Liver (tissue), 9 donors: ENCODE data around the gene GRK5. TPM values are rescaled to one million over a fixed set of nuclear protein-coding genes. Genes with fewer than 3 reads are reported as not detected.

ENCODE experiments used
- DNase-seq: peaks from one replicate; pipeline ENCODE4 v3.0.0-alpha.2; 2017; ENCODE audit warnings: low spot score
- H3K27ac ChIP-seq, 2 donors: one replicate each; pipeline ENCODE4 v1.7.0; 2013; ENCODE audit warnings: inconsistent platforms in 2 of 2, low read length in 2 of 2, control low read depth in 1 of 2, low read depth in 1 of 2, mild to moderate bottlenecking in 1 of 2
- H3K27me3 ChIP-seq, 4 donors: one replicate each; pipeline versions ENCODE4 v1.6.1 to v1.7.0; 2013; ENCODE audit warnings: low read length in 3 of 4, inconsistent platforms in 1 of 4, mild to moderate bottlenecking in 1 of 4, moderate library complexity in 1 of 4; ENCODE audit not compliant: control insufficient read depth in 4 of 4, insufficient read depth in 4 of 4
- H3K36me3 ChIP-seq, 4 donors: one replicate each; pipeline versions ENCODE4 v1.6.1 to v1.7.0; 2013; ENCODE audit warnings: low read length in 3 of 4, mild to moderate bottlenecking in 3 of 4, low read depth in 1 of 4, moderate library complexity in 1 of 4; ENCODE audit not compliant: control insufficient read depth in 4 of 4, insufficient read depth in 3 of 4
- H3K4me1 ChIP-seq, 4 donors: one replicate each; pipeline versions ENCODE4 v1.6.1 to v1.7.0; 2013; ENCODE audit warnings: low read length in 3 of 4, mild to moderate bottlenecking in 3 of 4, moderate library complexity in 1 of 4; ENCODE audit not compliant: control insufficient read depth in 4 of 4, insufficient read depth in 4 of 4
- H3K4me3 ChIP-seq, 3 donors: one replicate each; pipeline versions ENCODE4 v1.6.1 to v1.7.0; 2013; ENCODE audit warnings: low read length in 3 of 3, control low read depth in 1 of 3, low read depth in 1 of 3, mild to moderate bottlenecking in 1 of 3
- H3K9ac ChIP-seq, 2 donors: one replicate each; pipeline ENCODE4 v1.7.0; 2013; ENCODE audit warnings: low read length in 2 of 2, mild to moderate bottlenecking in 2 of 2, moderate library complexity in 2 of 2, control low read depth in 1 of 2, low read depth in 1 of 2
- H3K9me3 ChIP-seq, 4 donors: one replicate each; pipeline versions ENCODE4 v1.6.1 to v1.7.0; 2013; ENCODE audit warnings: low read length in 3 of 4; ENCODE audit not compliant: control insufficient read depth in 4 of 4
- EGR1 ChIP-seq, 2 donors: IDR thresholded peaks; 2 replicates each; pipeline ENCODE4 v1.6.1; 2016 to 2018; ENCODE audit warnings: antibody characterized with exemption in 2 of 2, low read depth in 2 of 2
- FOXA1 ChIP-seq: IDR thresholded peaks from 2 replicates; pipeline ENCODE4 v1.6.1; 2016; ENCODE audit warnings: antibody characterized with exemption
- FOXA2 ChIP-seq: IDR thresholded peaks from 2 replicates; pipeline ENCODE4 v1.6.1; 2016; ENCODE audit warnings: antibody characterized with exemption
- GABPA ChIP-seq, 2 donors: IDR thresholded peaks in 1 of 2; conservative IDR thresholded peaks in 1 of 2; 2 replicates each; pipeline ENCODE4 v1.6.1; 2016; ENCODE audit warnings: antibody characterized with exemption in 2 of 2, mild to moderate bottlenecking in 1 of 2, moderate library complexity in 1 of 2
- HNF4A ChIP-seq, 2 donors: conservative IDR thresholded peaks; 2 replicates each; pipeline ENCODE4 v1.6.1; 2016; ENCODE audit warnings: antibody characterized with exemption in 2 of 2, mild to moderate bottlenecking in 2 of 2
- HNF4G ChIP-seq: IDR thresholded peaks from 2 replicates; pipeline ENCODE4 v1.6.1; 2016; ENCODE audit warnings: antibody characterized with exemption
- RAD21 ChIP-seq, 2 donors: IDR thresholded peaks; 2 replicates each; pipeline ENCODE4 v1.6.1; 2016; ENCODE audit warnings: antibody characterized with exemption in 2 of 2, mild to moderate bottlenecking in 2 of 2
- RXRA ChIP-seq, 2 donors: IDR thresholded peaks; 2 replicates each; pipeline ENCODE4 v1.6.1; 2017 to 2018; ENCODE audit warnings: antibody characterized with exemption in 2 of 2, mild to moderate bottlenecking in 1 of 2
- SP1 ChIP-seq: IDR thresholded peaks from 2 replicates; pipeline ENCODE4 v1.6.1; 2018; ENCODE audit warnings: antibody characterized with exemption, mild to moderate bottlenecking
- TAF1 ChIP-seq: conservative IDR thresholded peaks from 2 replicates; pipeline ENCODE4 v1.6.1; 2016; ENCODE audit warnings: antibody characterized with exemption, mild to moderate bottlenecking
- YY1 ChIP-seq: IDR thresholded peaks from 2 replicates; pipeline ENCODE4 v1.6.1; 2016; ENCODE audit warnings: antibody characterized with exemption, mild to moderate bottlenecking
- WGBS: extraction: QIAGEN DNeasy Blood & Tissue Kit; methylation state at CpG from one replicate; pipeline ENCODE4 v1.1.7; 2013; 5-methylcytosine and 5-hydroxymethylcytosine counted together
- polyA plus RNA-seq, 2 donors: library from polyadenylated mRNA; stranded (reverse) in 1 of 2; unstranded in 1 of 2; fragments of 200-250 nt in 1 of 2; fragments of >200 nt in 1 of 2; fragmentation: Nextera tagmentation in 1 of 2; extraction: Ambion mirVana in 1 of 2; gene quantifications; one replicate each; pipeline versions ENCODE4 v1.2.1 to v1.2.3, GENCODE V29; 2013 to 2015
- total RNA-seq, 2 donors: library from RNA; depleted of rRNA; stranded (reverse); fragments of >200 nt; gene quantifications; one replicate each; pipeline ENCODE4 v1.2.3, GENCODE V29; 2014
- TF ChIP-seq, protein P1 (sequence below): IDR thresholded peaks from 2 replicates; pipeline ENCODE4 v1.6.1; 2016; ENCODE audit warnings: antibody characterized with exemption, mild to moderate bottlenecking
- TF ChIP-seq, protein P2 (sequence below): IDR thresholded peaks from 2 replicates; pipeline ENCODE4 v1.6.1; 2016; ENCODE audit warnings: antibody characterized with exemption
- TF ChIP-seq, protein P3 (sequence below): fragments of 150-350 bp; IDR thresholded peaks from 2 replicates; pipeline ENCODE4 v1.5.1; 2017; ENCODE audit warnings: improper control_type of control experiment, low read depth, low read length; ENCODE audit not compliant: missing input control
- donor health status: healthy.
- donor health status: healthy.
- donor health status: healthy.
- donor health status: healthy.
- donor health status: healthy.

GRK5 gene
- total and polyA plus RNA-seq, 4 donors = 2.1 to 6.6 (median 5.1) TPM

DNA sequence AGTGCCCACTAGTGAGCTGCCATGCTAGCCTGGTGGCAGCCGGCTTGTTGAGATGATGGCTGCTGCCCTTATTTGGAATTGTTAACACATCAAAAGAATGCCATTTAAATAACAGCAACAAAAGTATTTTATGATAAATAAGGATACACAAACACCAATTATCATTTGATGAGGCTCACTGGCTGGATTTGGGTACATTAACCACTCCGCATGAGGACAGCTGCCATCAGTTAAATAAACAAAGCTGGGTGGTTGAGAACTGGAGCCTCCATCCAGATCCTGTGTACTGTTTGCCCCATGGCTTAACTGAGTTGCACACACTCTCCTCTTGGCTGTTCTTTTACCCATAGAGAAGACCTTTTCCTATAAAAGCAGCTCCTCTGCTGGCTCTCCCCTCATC is 231.3 kb downstream of the GRK5 start:
- H3K4me3 ChIP-seq = no peak overlapping the region
- H3K9me3 ChIP-seq = no peaks in the 10 kb centered on the region
- WGBS = 97% methylated on average over 2 of the region's 2 CpGs
- no peak overlapping the region for H3K9ac ChIP-seq
- no peak overlapping the region for H3K27ac ChIP-seq
- no peak for TF ChIP-seq SP1
- no peak for TF ChIP-seq TAF1
- no peak for TF ChIP-seq FOXA2
- no peak for TF ChIP-seq GABPA (IDR thresholded peaks at IDR 0.05 in 1 of 2, conservative IDR thresholded peaks at IDR 0.05 in 1 of 2)
- TF ChIP-seq, protein P1, sequence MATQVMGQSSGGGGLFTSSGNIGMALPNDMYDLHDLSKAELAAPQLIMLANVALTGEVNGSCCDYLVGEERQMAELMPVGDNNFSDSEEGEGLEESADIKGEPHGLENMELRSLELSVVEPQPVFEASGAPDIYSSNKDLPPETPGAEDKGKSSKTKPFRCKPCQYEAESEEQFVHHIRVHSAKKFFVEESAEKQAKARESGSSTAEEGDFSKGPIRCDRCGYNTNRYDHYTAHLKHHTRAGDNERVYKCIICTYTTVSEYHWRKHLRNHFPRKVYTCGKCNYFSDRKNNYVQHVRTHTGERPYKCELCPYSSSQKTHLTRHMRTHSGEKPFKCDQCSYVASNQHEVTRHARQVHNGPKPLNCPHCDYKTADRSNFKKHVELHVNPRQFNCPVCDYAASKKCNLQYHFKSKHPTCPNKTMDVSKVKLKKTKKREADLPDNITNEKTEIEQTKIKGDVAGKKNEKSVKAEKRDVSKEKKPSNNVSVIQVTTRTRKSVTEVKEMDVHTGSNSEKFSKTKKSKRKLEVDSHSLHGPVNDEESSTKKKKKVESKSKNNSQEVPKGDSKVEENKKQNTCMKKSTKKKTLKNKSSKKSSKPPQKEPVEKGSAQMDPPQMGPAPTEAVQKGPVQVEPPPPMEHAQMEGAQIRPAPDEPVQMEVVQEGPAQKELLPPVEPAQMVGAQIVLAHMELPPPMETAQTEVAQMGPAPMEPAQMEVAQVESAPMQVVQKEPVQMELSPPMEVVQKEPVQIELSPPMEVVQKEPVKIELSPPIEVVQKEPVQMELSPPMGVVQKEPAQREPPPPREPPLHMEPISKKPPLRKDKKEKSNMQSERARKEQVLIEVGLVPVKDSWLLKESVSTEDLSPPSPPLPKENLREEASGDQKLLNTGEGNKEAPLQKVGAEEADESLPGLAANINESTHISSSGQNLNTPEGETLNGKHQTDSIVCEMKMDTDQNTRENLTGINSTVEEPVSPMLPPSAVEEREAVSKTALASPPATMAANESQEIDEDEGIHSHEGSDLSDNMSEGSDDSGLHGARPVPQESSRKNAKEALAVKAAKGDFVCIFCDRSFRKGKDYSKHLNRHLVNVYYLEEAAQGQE = no peak
- no peak for TF ChIP-seq RAD21 (IDR thresholded peaks at IDR 0.05)
- TF ChIP-seq, protein P2, sequence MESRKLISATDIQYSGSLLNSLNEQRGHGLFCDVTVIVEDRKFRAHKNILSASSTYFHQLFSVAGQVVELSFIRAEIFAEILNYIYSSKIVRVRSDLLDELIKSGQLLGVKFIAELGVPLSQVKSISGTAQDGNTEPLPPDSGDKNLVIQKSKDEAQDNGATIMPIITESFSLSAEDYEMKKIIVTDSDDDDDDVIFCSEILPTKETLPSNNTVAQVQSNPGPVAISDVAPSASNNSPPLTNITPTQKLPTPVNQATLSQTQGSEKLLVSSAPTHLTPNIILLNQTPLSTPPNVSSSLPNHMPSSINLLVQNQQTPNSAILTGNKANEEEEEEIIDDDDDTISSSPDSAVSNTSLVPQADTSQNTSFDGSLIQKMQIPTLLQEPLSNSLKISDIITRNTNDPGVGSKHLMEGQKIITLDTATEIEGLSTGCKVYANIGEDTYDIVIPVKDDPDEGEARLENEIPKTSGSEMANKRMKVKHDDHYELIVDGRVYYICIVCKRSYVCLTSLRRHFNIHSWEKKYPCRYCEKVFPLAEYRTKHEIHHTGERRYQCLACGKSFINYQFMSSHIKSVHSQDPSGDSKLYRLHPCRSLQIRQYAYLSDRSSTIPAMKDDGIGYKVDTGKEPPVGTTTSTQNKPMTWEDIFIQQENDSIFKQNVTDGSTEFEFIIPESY = no peak
- no peak for TF ChIP-seq HNF4A (conservative IDR thresholded peaks at IDR 0.05)
- TF ChIP-seq EGR1 (IDR thresholded peaks at IDR 0.05; ENCODE audit: low read depth in 2 of 2) = no peak
- no peaks in the 10 kb centered on the region for H3K4me1 ChIP-seq
- no peaks in the 10 kb centered on the region for H3K36me3 ChIP-seq
- no peaks in the 10 kb centered on the region for H3K27me3 ChIP-seq
- DNase-seq = no peak

DNA sequence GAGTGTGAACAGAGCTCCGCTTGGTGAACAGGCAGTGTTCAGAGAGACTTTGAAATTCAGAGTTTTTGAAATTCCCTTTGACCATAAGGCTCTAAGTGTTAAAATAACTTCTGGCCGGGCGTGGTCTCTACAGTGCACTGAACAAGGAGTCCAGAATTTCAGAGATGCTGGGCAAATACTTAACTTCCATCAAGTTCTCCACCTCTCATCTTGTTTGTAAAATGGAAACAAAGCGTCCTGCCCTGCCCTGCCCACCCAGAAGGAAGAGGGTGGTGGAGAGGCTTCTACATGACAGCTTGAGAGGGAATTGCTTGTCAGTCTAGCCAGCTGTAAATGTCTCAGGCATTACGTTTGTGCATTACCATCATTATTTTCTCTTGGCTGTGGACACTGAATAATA is 232.6 kb downstream of the GRK5 start:
- H3K27ac ChIP-seq = no peak overlapping the region
- no peaks in the 10 kb centered on the region for H3K36me3 ChIP-seq
- H3K9me3 ChIP-seq = no peaks in the 10 kb centered on the region
- no peaks in the 10 kb centered on the region for H3K4me1 ChIP-seq
- no peak overlapping the region for H3K4me3 ChIP-seq
- no peaks in the 10 kb centered on the region for H3K27me3 ChIP-seq
- TF ChIP-seq HNF4G (no peak), YY1 (no peak), FOXA1 (no peak), FOXA2 (no peak), RXRA (IDR thresholded peaks at IDR 0.05) (no peak)
- TF ChIP-seq, protein P2 = no peak
- TF ChIP-seq, protein P3, sequence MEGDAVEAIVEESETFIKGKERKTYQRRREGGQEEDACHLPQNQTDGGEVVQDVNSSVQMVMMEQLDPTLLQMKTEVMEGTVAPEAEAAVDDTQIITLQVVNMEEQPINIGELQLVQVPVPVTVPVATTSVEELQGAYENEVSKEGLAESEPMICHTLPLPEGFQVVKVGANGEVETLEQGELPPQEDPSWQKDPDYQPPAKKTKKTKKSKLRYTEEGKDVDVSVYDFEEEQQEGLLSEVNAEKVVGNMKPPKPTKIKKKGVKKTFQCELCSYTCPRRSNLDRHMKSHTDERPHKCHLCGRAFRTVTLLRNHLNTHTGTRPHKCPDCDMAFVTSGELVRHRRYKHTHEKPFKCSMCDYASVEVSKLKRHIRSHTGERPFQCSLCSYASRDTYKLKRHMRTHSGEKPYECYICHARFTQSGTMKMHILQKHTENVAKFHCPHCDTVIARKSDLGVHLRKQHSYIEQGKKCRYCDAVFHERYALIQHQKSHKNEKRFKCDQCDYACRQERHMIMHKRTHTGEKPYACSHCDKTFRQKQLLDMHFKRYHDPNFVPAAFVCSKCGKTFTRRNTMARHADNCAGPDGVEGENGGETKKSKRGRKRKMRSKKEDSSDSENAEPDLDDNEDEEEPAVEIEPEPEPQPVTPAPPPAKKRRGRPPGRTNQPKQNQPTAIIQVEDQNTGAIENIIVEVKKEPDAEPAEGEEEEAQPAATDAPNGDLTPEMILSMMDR = no peak
- TF ChIP-seq, protein P1 = no peak
- 97% methylated on average over 5 of the region's 5 CpGs for WGBS
- H3K9ac ChIP-seq = no peak overlapping the region
- DNase-seq = no peak
